Measurements from ENCODE around the gene C9orf50.

GRCh38 chr9:129608561-129609481 lies 12.1 kb downstream of the C9orf50 start:
- no peak for TF ChIP-seq CTCF (IDR thresholded peaks at IDR 0.05)
- no peak for TF ChIP-seq POLR2AphosphoS5 (IDR thresholded peaks at IDR 0.05)
